GM12878 (cell line): Measurements from ENCODE around the gene CRYGA. TPM values are rescaled to one million over a fixed set of nuclear protein-coding genes. Genes with fewer than 3 reads are reported as not detected.
"Not testable (repeated sequence)": the region's sequence is repeated elsewhere in the genome, so short reads cannot be mapped to it uniquely, and the experiment has no call there.

Source experiments
- ATAC-seq: fragments of 200-7000 bp; cut with Tn5 transposase; 3 replicates; pipeline ENCODE4 v1.9.1; 2020; ENCODE audit warnings: mild to moderate bottlenecking, moderate library complexity
- BruUV-seq: library from RNA; stranded (reverse); fragments of 400-500 nt; replicated peaks from 2 replicates; lab custom pipeline; 2021; lab: Mats Ljungman, UMichigan
- CTCF ChIA-PET: fragments of 300-600 bp; sonication (Branson Sonifier 250); formaldehyde crosslinking; extraction: SDS; loops from one replicate; lab custom pipeline; 2021; ENCODE audit warnings: inconsistent platforms; lab: Yijun Ruan, JAX
- POLR2A ChIA-PET: fragments of 350-600 bp; formaldehyde crosslinking; extraction: SDS; loops from one replicate; lab custom pipeline; 2021; ENCODE audit warnings: inconsistent platforms; lab: Charles Lee
- RAD21 ChIA-PET: fragments of 300-600 bp; sonication (Branson Sonifier 250); formaldehyde crosslinking; loops from one replicate; lab custom pipeline; 2023; ENCODE audit warnings: antibody characterized with exemption; ENCODE audit not compliant: unreplicated experiment; lab: Charles Lee
- SMC1A ChIA-PET: fragments of 300-600 bp; sonication (Branson Sonifier 250); formaldehyde crosslinking; loops from one replicate; lab custom pipeline; 2023; ENCODE audit not compliant: unreplicated experiment, uncharacterized antibody; lab: Charles Lee
- DNase-seq: peaks from one replicate; pipeline ENCODE4 v3.0.0-alpha.2; 2011; ENCODE audit warnings: low read depth, low spot score
- FAIRE-seq: peaks from 3 replicates; lab custom pipeline; 2011; peaks lifted over from hg19 to GRCh38; lab: Jason Lieb, UNC
- H2AFZ ChIP-seq: 2 replicates; pipeline ENCODE4 v1.6.0; 2011; ENCODE audit warnings: low read depth, low read length, control low read depth; ENCODE audit not compliant: control insufficient read depth
- H3K27ac ChIP-seq: 2 replicates; pipeline ENCODE4 v1.5.1; 2011; ENCODE audit warnings: control low read depth; ENCODE audit not compliant: control insufficient read depth, insufficient read depth
- H3K27me3 ChIP-seq, 2 experiments: replicated peaks in 1 of 2; 2 replicates each; pipeline versions ENCODE4 v1.6.0 to v1.6.1; 2011; ENCODE audit warnings: low read length in 1 of 2; ENCODE audit not compliant: control insufficient read depth in 2 of 2, insufficient read depth in 2 of 2
- H3K36me3 ChIP-seq, 2 experiments: 2 replicates each; pipeline ENCODE4 v1.5.1; 2011; ENCODE audit warnings: low read length in 1 of 2; ENCODE audit not compliant: control insufficient read depth in 2 of 2, insufficient read depth in 2 of 2
- H3K4me1 ChIP-seq: 2 replicates; pipeline ENCODE4 v1.6.1; 2011; ENCODE audit warnings: mild to moderate bottlenecking, low read length, moderate library complexity, mixed read lengths; ENCODE audit not compliant: control insufficient read depth, insufficient read depth
- H3K4me2 ChIP-seq: 2 replicates; pipeline ENCODE4 v1.6.0; 2011; ENCODE audit warnings: control low read depth; ENCODE audit not compliant: control insufficient read depth, insufficient read depth
- H3K4me3 ChIP-seq: fragments of 200-600 bp; sonication (generic); 2 replicates; pipeline ENCODE4 v1.5.1; 2016
- H3K79me2 ChIP-seq: 2 replicates; pipeline ENCODE4 v1.6.0; 2011; ENCODE audit warnings: low read length; ENCODE audit not compliant: control insufficient read depth, insufficient read depth
- H3K9ac ChIP-seq: 2 replicates; pipeline ENCODE4 v1.8.0; 2011; ENCODE audit warnings: low read length, control low read depth, mixed read lengths; ENCODE audit not compliant: control insufficient read depth, insufficient read depth
- H3K9me3 ChIP-seq: replicated peaks from 3 replicates; pipeline ENCODE4 v1.5.1; 2011; ENCODE audit warnings: mild to moderate bottlenecking, low read length; ENCODE audit not compliant: control insufficient read depth, insufficient read depth
- H4K20me1 ChIP-seq: 2 replicates; pipeline ENCODE4 v1.6.0; 2011; ENCODE audit not compliant: control insufficient read depth, insufficient read depth
- BHLHE40 ChIP-seq, 2 experiments: fragments of 450-650 bp in 1 of 2; IDR thresholded peaks; 2 replicates each; pipeline ENCODE4 v1.6.1; 2011 to 2017; ENCODE audit warnings: low read depth in 2 of 2, borderline replicate concordance in 1 of 2, improper control_type of control experiment in 1 of 2, low read length in 1 of 2, mild to moderate bottlenecking in 1 of 2
- GABPA ChIP-seq: IDR thresholded peaks from 2 replicates; pipeline ENCODE4 v1.6.1; 2014; ENCODE audit warnings: antibody characterized with exemption, low read depth, mild to moderate bottlenecking, inconsistent platforms
- POU2F2 ChIP-seq: IDR thresholded peaks from 3 replicates; pipeline ENCODE4 v1.6.1; 2011; ENCODE audit warnings: low read depth, mild to moderate bottlenecking, low read length, borderline replicate concordance
- SP1 ChIP-seq: IDR thresholded peaks from one replicate; pipeline ENCODE4 v1.6.1; 2011; ENCODE audit warnings: low read depth, low read length
- WGBS: methylation state at CpG from one replicate; pipeline ENCODE4 v1.1.6; 2016; ENCODE audit warnings: low lambda C conversion rate; ENCODE audit not compliant: insufficient replicate concordance, insufficient coverage; ENCODE audit errors: missing lambda C conversion rate; 5-methylcytosine and 5-hydroxymethylcytosine counted together
- in situ Hi-C: fragments of 300-500 bp; cut with MboI; formaldehyde crosslinking; loops from 9 replicates; pipeline ENCODE4 v1.14.3; 2018; ENCODE audit warnings: mixed read lengths
- intact Hi-C: fragments of 100-400 bp; cut with micrococcal nuclease; formaldehyde crosslinking; loops from one replicate; pipeline ENCODE4 v1.14.2; 2022; ENCODE audit not compliant: unreplicated experiment
- polyA plus RNA-seq, 11 experiments: library from polyadenylated mRNA; depleted of rRNA in 4 of 11; unstranded in 6 of 11; stranded (reverse) in 5 of 11; fragments of >200 nt; fragmentation: Nextera tagmentation in 4 of 11; fragmentation: Illumina TruSeq in 1 of 11; extraction: Ambion mirVana in 4 of 11; extraction: Trizol in 1 of 11; gene quantifications; 1 replicate in 1 of 11; 2 replicates in 10 of 11; pipeline versions ENCODE4 v1.2.1 to v1.2.3, GENCODE V29; 2011 to 2016; ENCODE audit warnings: inconsistent platforms in 2 of 11, missing spikeins in 2 of 11, low read depth in 1 of 11
- total RNA-seq, 4 experiments: library from RNA; depleted of rRNA in 3 of 4; stranded (reverse); fragments of >200 nt in 3 of 4; fragmentation: Illumina TruSeq in 1 of 4; extraction: Trizol in 1 of 4; gene quantifications; 2 replicates each; pipeline versions ENCODE4 v1.2.1 to v1.2.3, GENCODE V29; 2013 to 2021
- TF ChIP-seq, protein P1 (sequence below): fragments of 450-650 bp; IDR thresholded peaks from 2 replicates; pipeline ENCODE4 v1.6.1; 2017; ENCODE audit warnings: low read depth, mild to moderate bottlenecking, moderate library complexity

The CRYGA gene
- total and polyA plus RNA-seq, 10 of the 15 experiments (the other 5 are each of a cell fraction or from before 2014, with no cell fraction given), result not detected

DNA sequence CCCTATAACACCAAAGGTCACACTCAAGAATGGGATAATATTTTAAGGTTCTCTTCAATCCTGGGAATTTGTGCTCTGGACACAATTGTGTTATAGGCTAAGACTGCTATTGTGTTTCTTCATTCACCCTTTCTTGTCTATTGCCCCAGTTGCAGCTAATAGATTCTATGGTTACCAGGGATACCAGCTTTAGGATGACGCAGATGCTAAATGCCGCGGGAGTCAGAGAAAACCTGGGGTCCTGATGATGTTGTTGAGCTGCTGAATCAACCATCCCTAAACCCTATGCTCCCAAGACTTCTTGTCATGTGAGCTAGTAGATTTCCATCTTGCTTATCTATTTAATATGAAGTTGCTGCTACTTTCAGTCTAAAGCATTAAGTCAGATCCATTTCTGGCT lies 44.5 kb downstream of the CRYGA start:
- H4K20me1 ChIP-seq, result no peaks in the 10 kb centered on the region
- intact Hi-C loops (no loop called here), in situ Hi-C loops (no loop called here)
- H3K79me2 ChIP-seq, result no peaks in the 10 kb centered on the region
- H3K9me3 ChIP-seq, result no peaks in the 10 kb centered on the region
- ChIA-PET SMC1A (interaction anchor here (1.1 kb wide), 1 partner anchor 212 kb away, joined by 3 read pairs; no protein-coding TSS in a partner anchor), CTCF (no interaction called here), POLR2A (no interaction called here), RAD21 (no interaction called here)
- H3K4me2 ChIP-seq, result no peak overlapping the region
- H3K27ac ChIP-seq, result no peak overlapping the region
- no peak for TF ChIP-seq SP1
- TF ChIP-seq, protein P1, sequence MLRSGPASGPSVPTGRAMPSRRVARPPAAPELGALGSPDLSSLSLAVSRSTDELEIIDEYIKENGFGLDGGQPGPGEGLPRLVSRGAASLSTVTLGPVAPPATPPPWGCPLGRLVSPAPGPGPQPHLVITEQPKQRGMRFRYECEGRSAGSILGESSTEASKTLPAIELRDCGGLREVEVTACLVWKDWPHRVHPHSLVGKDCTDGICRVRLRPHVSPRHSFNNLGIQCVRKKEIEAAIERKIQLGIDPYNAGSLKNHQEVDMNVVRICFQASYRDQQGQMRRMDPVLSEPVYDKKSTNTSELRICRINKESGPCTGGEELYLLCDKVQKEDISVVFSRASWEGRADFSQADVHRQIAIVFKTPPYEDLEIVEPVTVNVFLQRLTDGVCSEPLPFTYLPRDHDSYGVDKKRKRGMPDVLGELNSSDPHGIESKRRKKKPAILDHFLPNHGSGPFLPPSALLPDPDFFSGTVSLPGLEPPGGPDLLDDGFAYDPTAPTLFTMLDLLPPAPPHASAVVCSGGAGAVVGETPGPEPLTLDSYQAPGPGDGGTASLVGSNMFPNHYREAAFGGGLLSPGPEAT, result no peak
- TF ChIP-seq BHLHE40 (IDR thresholded peaks at IDR 0.05; ENCODE audit: borderline replicate concordance in 1 of 2, low read depth in 2 of 2, low read length in 1 of 2), result no peak
- no peak for TF ChIP-seq GABPA
- no peak for TF ChIP-seq POU2F2
- 79% methylated on average over 3 of the region's 3 CpGs for WGBS
- FAIRE-seq (no peak), ATAC-seq (no peak), DNase-seq (no peak)
- no peaks in the 10 kb centered on the region for H3K4me1 ChIP-seq
- no peak overlapping the region for H3K4me3 ChIP-seq
- BruUV-seq, result no TSS peak
- H2AFZ ChIP-seq, result no peak overlapping the region
- H3K27me3 ChIP-seq, result peaks cover 0 to 3% of the 10 kb centered on the region in 2 experiments; a peak in 1 of 4 replicates
- no peak overlapping the region for H3K9ac ChIP-seq
- H3K36me3 ChIP-seq, result no peaks in the 10 kb centered on the region

DNA sequence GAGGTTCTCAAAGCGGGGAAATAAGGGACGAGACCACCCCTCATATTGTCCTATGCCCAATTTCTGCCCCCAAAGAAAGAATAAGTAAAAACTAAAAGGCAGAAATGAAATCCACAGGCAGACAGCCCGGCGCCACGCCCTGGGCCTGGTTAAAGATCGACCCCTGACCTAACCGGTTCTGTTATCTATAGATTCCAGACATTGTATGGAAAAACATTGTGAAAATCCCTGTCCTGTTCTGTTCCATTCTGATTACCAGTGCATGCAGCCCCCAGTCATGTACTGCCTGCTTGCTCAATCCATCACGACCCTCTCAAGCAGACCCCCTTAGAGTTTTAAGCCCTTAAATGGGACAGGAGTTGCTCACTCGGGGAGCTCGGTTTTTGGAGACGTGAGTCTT lies 46.0 kb downstream of the CRYGA start:
- H3K9me3 ChIP-seq, H3K36me3 ChIP-seq, DNase-seq, in situ Hi-C loops, H4K20me1 ChIP-seq, H3K4me2 ChIP-seq, H3K4me3 ChIP-seq, POLR2A ChIA-PET, FAIRE-seq, H3K27me3 ChIP-seq, H3K79me2 ChIP-seq, H3K4me1 ChIP-seq, H2AFZ ChIP-seq, ATAC-seq, H3K27ac ChIP-seq, RAD21 ChIA-PET, H3K9ac ChIP-seq, CTCF ChIA-PET, intact Hi-C loops, BruUV-seq, SMC1A ChIA-PET: not testable (repeated sequence)
- 44% methylated on average over 11 of the region's 11 CpGs for WGBS
